Fibroblast of pulmonary artery (primary cell): ENCODE results near the gene PTPRD.

Source experiments
- DNase-seq: peaks from one replicate; pipeline ENCODE4 v3.0.0-alpha.2; 2010; ENCODE audit warnings: low read depth
- H3K4me3 ChIP-seq: replicated peaks from 2 replicates; pipeline ENCODE4 v1.5.1; 2011; ENCODE audit warnings: low read depth, mild to moderate bottlenecking, control low read depth, low read length, moderate library complexity
- TF ChIP-seq, protein P1 (sequence below): IDR thresholded peaks from 2 replicates; pipeline ENCODE4 v1.5.1; 2011; ENCODE audit warnings: mild to moderate bottlenecking, control low read depth, low read length, inconsistent platforms; ENCODE audit errors: missing control alignments

Gene PTPRD

DNA sequence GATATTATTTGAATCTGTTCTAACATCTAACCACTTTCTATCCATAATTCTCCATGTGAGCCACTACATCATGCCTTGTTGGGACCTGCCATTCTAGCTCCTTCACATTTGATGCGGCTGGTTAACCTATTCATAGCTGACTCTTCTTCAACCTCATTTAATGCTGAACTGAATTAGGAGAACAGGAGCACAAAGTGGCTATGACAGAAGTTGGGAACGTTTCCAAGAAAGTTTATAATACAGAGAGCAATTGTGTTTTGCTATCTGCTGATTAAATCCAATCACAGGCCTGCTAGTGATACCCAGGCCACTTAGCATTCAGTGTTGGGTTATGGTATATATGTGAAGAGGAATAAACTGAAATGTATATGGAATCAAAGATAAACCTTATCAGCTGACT, 440.3 kb downstream of the PTPRD start:
- no peak for DNase-seq
- H3K4me3 ChIP-seq, result no peak overlapping the region
- TF ChIP-seq, protein P1, sequence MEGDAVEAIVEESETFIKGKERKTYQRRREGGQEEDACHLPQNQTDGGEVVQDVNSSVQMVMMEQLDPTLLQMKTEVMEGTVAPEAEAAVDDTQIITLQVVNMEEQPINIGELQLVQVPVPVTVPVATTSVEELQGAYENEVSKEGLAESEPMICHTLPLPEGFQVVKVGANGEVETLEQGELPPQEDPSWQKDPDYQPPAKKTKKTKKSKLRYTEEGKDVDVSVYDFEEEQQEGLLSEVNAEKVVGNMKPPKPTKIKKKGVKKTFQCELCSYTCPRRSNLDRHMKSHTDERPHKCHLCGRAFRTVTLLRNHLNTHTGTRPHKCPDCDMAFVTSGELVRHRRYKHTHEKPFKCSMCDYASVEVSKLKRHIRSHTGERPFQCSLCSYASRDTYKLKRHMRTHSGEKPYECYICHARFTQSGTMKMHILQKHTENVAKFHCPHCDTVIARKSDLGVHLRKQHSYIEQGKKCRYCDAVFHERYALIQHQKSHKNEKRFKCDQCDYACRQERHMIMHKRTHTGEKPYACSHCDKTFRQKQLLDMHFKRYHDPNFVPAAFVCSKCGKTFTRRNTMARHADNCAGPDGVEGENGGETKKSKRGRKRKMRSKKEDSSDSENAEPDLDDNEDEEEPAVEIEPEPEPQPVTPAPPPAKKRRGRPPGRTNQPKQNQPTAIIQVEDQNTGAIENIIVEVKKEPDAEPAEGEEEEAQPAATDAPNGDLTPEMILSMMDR, result no peak

DNA sequence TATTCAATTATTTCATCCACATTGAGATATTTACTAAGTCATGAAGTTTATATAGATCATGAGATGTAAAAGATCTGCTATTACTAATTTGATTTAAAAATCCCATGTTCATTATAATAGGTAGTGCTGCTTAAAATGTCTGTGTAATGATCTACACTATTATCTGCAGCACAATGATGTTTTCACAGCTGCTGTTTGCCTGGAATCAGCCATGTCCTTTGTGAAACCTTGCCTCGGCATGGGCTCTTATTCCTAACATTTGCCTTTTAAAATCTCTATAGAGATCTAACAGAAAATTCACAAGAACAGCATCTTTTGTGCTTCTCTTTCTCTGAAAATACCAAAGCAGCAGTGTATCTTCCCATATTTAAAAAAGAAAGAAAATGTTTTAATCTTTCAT, 444.6 kb downstream of the PTPRD start:
- H3K4me3 ChIP-seq, result no peak overlapping the region
- DNase-seq, result no peak
- TF ChIP-seq, protein P1, result no peak

DNA sequence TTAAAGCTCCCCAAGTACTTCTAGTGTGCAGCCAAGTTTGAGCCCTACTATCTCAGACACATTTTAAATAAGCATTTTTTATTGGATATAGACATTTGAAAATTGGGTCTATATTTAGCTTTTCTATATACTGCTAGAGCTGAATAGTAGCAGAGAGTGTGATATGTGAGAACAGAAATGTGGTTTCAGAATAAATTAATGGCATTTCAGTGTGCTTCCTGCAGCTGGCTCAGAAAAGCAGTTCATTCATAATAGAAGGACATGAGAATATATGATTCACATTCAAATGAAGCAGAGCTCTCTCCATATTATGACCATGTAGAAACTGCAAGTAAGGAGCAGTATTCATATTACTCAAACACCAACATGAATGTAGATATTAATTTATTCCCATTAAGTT, 464.0 kb downstream of the PTPRD start:
- TF ChIP-seq, protein P1, result no peak
- no peak for DNase-seq
- H3K4me3 ChIP-seq, result no peak overlapping the region

DNA sequence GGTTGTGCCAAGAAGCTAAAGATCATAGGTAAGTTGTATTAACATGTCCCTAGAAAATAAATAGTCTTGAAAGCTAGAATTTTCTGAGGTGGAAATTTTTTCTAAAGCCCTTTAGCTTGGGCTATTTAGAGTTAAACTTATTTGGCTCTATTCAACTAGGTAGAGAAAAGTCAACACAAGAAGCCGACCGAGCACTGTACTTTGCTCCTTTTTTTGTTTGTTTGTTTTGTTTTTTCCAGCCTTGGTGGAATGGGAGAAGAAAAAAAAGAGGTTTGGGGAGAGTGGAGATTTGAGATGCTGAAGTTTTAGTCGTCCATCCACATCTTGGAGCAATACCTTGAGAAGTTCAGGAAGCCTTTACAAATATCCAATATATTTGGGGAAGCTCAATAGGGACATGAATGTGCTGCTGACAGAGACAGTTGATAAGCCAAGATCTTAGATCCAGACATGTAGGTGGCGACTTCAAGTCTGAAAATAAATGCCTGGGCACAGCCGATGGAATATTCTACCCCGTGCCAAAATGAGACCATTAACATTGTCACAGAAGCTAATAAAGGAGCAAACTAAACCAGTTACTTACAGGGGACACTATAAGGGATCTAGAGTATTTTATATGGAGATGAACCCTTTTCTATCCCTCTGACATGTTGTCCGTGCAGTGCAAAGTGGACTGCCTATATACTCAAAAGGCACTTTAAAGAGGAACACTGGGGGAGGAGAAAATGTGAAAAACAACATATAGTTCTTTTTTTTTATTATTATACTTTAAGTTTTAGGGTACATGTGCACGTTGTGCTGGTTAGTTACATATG, 466.1 kb downstream of the PTPRD start:
- DNase-seq, result no peak
- TF ChIP-seq, protein P1, result no peak
- no peak overlapping the region for H3K4me3 ChIP-seq

DNA sequence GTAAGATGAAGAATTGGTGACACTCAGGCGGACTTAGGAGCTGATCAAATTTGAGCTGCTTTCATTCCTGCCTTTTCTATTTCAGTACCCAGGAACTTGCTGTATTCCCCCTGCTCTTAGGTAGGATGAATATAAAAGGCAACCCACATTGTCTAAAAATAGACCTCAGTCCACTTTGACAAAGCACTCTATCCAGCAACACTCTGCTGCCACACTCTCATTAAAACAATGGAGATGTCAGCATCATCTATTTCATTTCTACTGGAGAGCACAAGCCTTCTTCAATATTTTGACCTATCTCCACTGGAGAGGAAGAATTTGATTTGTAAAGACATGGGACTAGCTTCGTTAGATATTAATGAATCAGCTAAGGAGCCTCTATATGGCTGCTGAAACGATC, 468.4 kb downstream of the PTPRD start:
- TF ChIP-seq, protein P1, result no peak
- DNase-seq, result no peak
- H3K4me3 ChIP-seq, result no peak overlapping the region

DNA sequence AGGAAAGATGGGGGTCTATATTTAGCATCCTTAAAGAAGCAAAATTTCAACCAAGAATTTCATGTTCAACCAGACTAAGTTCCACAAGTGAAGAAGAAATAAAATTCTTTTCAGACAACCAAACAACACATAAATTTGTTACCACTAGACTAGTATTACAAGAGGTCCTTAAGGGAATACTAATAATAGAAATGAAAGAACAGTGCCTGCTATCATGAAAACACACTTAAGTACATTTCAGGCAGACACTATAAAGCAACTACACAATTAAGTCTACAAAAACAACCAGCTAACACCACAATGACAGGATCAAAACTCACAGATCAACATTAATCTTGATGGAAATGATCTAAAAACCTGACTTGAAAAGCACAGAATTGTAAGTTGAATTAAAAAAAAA, 477.2 kb downstream of the PTPRD start:
- no peak for DNase-seq
- no peak overlapping the region for H3K4me3 ChIP-seq
- TF ChIP-seq, protein P1, result no peak

DNA sequence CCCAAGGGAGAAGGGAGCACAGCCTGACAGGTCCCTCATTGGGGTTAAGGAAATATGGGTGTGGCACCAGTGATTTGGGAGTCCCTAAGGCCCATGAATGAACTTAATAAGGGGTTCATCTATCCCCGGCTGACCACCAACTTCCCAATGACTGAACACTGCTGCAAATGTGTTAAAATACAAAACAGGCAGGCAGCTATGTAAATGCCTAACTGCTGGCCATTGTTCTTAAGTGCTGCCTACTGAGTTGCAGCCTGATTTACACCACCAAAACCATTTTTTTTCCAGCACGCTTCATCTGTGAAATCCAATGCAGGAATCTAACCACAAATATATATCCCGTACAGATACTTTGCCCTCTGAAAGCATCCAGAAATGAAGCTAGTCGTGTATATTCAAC, 478.5 kb downstream of the PTPRD start:
- TF ChIP-seq, protein P1, result no peak
- no peak for DNase-seq
- H3K4me3 ChIP-seq, result no peak overlapping the region
